Measurements from ENCODE around the gene EDA.
"Not testable (repeated sequence)": the region's sequence is repeated elsewhere in the genome, so short reads cannot be mapped to it uniquely, and the experiment has no call there.

EDA gene

GRCh38 chrX:69748055-69748454, 132.1 kb downstream of the EDA start:
- no peak for DNase-seq

GRCh38 chrX:69759921-69760625, 144.2 kb downstream of the EDA start:
- no peak for DNase-seq

- no peak for DNase-seq
Measured at GRCh38 chrX:69761633-69762032, 145.7 kb downstream of the EDA start.

GRCh38 chrX:69762340-69762739, 146.4 kb downstream of the EDA start:
- DNase-seq = no peak

- DNase-seq = no peak
Measured at GRCh38 chrX:69793260-69793935, 177.5 kb downstream of the EDA start.

GRCh38 chrX:69795702-69796101, 179.8 kb downstream of the EDA start:
- DNase-seq = no peak

GRCh38 chrX:69807400-69807799, 191.5 kb downstream of the EDA start:
- DNase-seq = no peak

- no peak for DNase-seq
Measured at GRCh38 chrX:69808375-69808774, 192.5 kb downstream of the EDA start.

GRCh38 chrX:69813677-69814076, 197.8 kb downstream of the EDA start:
- DNase-seq = no peak

GRCh38 chrX:69815063-69815462, 199.2 kb downstream of the EDA start:
- DNase-seq = no peak

GRCh38 chrX:69815519-69815918, 199.6 kb downstream of the EDA start:
- no peak for DNase-seq

GRCh38 chrX:69844636-69845035, 228.7 kb downstream of the EDA start:
- peak; percentile 21 for DNase-seq

GRCh38 chrX:69859999-69860398, 244.1 kb downstream of the EDA start:
- DNase-seq = not testable (repeated sequence)

- DNase-seq = no peak
Measured at GRCh38 chrX:69876221-69876620, 260.3 kb downstream of the EDA start.

- DNase-seq = no peak
Measured at GRCh38 chrX:69884210-69884609, 268.3 kb downstream of the EDA start.

- DNase-seq = no peak
Measured at GRCh38 chrX:69896046-69896445, 280.1 kb downstream of the EDA start.

- no peak for DNase-seq
Measured at GRCh38 chrX:69900491-69900890, 284.6 kb downstream of the EDA start.

GRCh38 chrX:69906447-69906846, 290.5 kb downstream of the EDA start:
- no peak for DNase-seq

GRCh38 chrX:69914781-69915180, 298.9 kb downstream of the EDA start:
- DNase-seq = no peak

GRCh38 chrX:69919749-69920148, 303.8 kb downstream of the EDA start:
- no peak for DNase-seq

- DNase-seq = no peak
Measured at GRCh38 chrX:69932323-69932722, 316.4 kb downstream of the EDA start.

- no peak for DNase-seq
Measured at GRCh38 chrX:69948276-69948797, 332.4 kb downstream of the EDA start.

GRCh38 chrX:69951753-69952152, 335.8 kb downstream of the EDA start:
- DNase-seq = no peak

GRCh38 chrX:69959712-69960111, 343.8 kb downstream of the EDA start:
- DNase-seq = no peak
